Measurements from ENCODE around the gene FAM168A.

The FAM168A gene

GRCh38 chr11:73426219-73426850 is 171.6 kb downstream of the FAM168A start:
- H3K79me2 ChIP-seq (ENCODE audit: control insufficient read depth, low read length), result no peaks in the 10 kb centered on the region
- H3K9me2 ChIP-seq (replicated peaks; ENCODE audit: control insufficient read depth, low read length), result no peaks in the 10 kb centered on the region
- H3K9me3 ChIP-seq (ENCODE audit: control insufficient read depth, insufficient read depth, low read length), result no peaks in the 10 kb centered on the region
- no peak overlapping the region for H3K4me3 ChIP-seq (ENCODE audit: low read length)
- H3K4me1 ChIP-seq (ENCODE audit: control insufficient read depth, low read length), result no peaks in the 10 kb centered on the region
- H3K4me2 ChIP-seq (ENCODE audit: low read length), result no peak overlapping the region
- H3K27ac ChIP-seq (ENCODE audit: low read depth, low read length), result no peak overlapping the region
- H3K27me3 ChIP-seq (ENCODE audit: control insufficient read depth, low read length), result no peaks in the 10 kb centered on the region
- H3K36me3 ChIP-seq (ENCODE audit: control insufficient read depth, low read length), result no peaks in the 10 kb centered on the region
- 0 out of 2 replicates have a peak, but pooled peaks cover 6% of the 10 kb centered on the region for H4K20me1 ChIP-seq (ENCODE audit: control insufficient read depth, insufficient read depth, low read depth, low read length)
- TF ChIP-seq EZH2phosphoT487 (IDR thresholded peaks at IDR 0.05; ENCODE audit: borderline replicate concordance, low read length), result no peak
- TF ChIP-seq CTCF (IDR thresholded peaks at IDR 0.05; ENCODE audit: low read depth, low read length, poor library complexity, severe bottlenecking), result no peak
- no peaks in the 10 kb centered on the region for H3F3A ChIP-seq (ENCODE audit: control insufficient read depth, insufficient read depth)

GRCh38 chr11:73425108-73425507 is 172.8 kb downstream of the FAM168A start:
- no peaks in the 10 kb centered on the region for H3K27me3 ChIP-seq (ENCODE audit: control insufficient read depth, low read length)
- H3K4me3 ChIP-seq (ENCODE audit: low read length), result no peak overlapping the region
- no peaks in the 10 kb centered on the region for H3K4me1 ChIP-seq (ENCODE audit: control insufficient read depth, low read length)
- no peaks in the 10 kb centered on the region for H3K9me2 ChIP-seq (replicated peaks; ENCODE audit: control insufficient read depth, low read length)
- H3K4me2 ChIP-seq (ENCODE audit: low read length), result no peak overlapping the region
- no peaks in the 10 kb centered on the region for H3K79me2 ChIP-seq (ENCODE audit: control insufficient read depth, low read length)
- no peaks in the 10 kb centered on the region for H3F3A ChIP-seq (ENCODE audit: control insufficient read depth, insufficient read depth)
- H3K9me3 ChIP-seq (ENCODE audit: control insufficient read depth, insufficient read depth, low read length), result no peaks in the 10 kb centered on the region
- 0 out of 2 replicates have a peak, but pooled peaks cover 6% of the 10 kb centered on the region for H4K20me1 ChIP-seq (ENCODE audit: control insufficient read depth, insufficient read depth, low read depth, low read length)
- no peak for TF ChIP-seq CTCF (IDR thresholded peaks at IDR 0.05; ENCODE audit: low read depth, low read length, poor library complexity, severe bottlenecking)
- H3K36me3 ChIP-seq (ENCODE audit: control insufficient read depth, low read length), result no peaks in the 10 kb centered on the region
- no peak overlapping the region for H3K27ac ChIP-seq (ENCODE audit: low read depth, low read length)

- no peak overlapping the region for H3K27ac ChIP-seq (ENCODE audit: low read depth, low read length)
- H4K20me1 ChIP-seq (ENCODE audit: control insufficient read depth, insufficient read depth, low read depth, low read length), result 0 out of 2 replicates have a peak, but pooled peaks cover 6% of the 10 kb centered on the region
- no peaks in the 10 kb centered on the region for H3K79me2 ChIP-seq (ENCODE audit: control insufficient read depth, low read length)
- no peak overlapping the region for H3K4me2 ChIP-seq (ENCODE audit: low read length)
- H3K9me3 ChIP-seq (ENCODE audit: control insufficient read depth, insufficient read depth, low read length), result no peaks in the 10 kb centered on the region
- no peak overlapping the region for H3K4me3 ChIP-seq (ENCODE audit: low read length)
- no peaks in the 10 kb centered on the region for H3F3A ChIP-seq (ENCODE audit: control insufficient read depth, insufficient read depth)
- no peak for TF ChIP-seq EZH2phosphoT487 (IDR thresholded peaks at IDR 0.05; ENCODE audit: borderline replicate concordance, low read length)
- TF ChIP-seq CTCF (IDR thresholded peaks at IDR 0.05; ENCODE audit: low read depth, low read length, poor library complexity, severe bottlenecking), result no peak
- no peaks in the 10 kb centered on the region for H3K27me3 ChIP-seq (ENCODE audit: control insufficient read depth, low read length)
- no peaks in the 10 kb centered on the region for H3K4me1 ChIP-seq (ENCODE audit: control insufficient read depth, low read length)
- H3K9me2 ChIP-seq (replicated peaks; ENCODE audit: control insufficient read depth, low read length), result no peaks in the 10 kb centered on the region
- H3K36me3 ChIP-seq (ENCODE audit: control insufficient read depth, low read length), result peaks cover 9% of the 10 kb centered on the region
These were observed 174.4 kb downstream of the FAM168A start for GRCh38 chr11:73423506-73423905.

All from DOHH2 (cell line).